Subcutaneous adipose tissue (tissue), 4 donors: ENCODE results near the gene BICD1. TPM values are rescaled to one million over a fixed set of nuclear protein-coding genes. Genes with fewer than 3 reads are reported as not detected.

Experiments used
- total RNA-seq, 4 donors: library from RNA; depleted of rRNA; stranded (reverse); fragments of >200 nt; gene quantifications; one replicate each; pipeline ENCODE4 v1.1.0, GENCODE V29; 2016
- TF ChIP-seq, protein P1 (sequence below): fragments of 450-650 bp; IDR thresholded peaks from one replicate; pipeline ENCODE4 v1.5.1; 2016; ENCODE audit warnings: low read depth, mild to moderate bottlenecking, control low read depth, antibody characterized with exemption, moderate library complexity

BICD1 gene
- total RNA-seq, 4 donors from 2014 or later: 8.2 to 9.6 (median 9.2) TPM

DNA sequence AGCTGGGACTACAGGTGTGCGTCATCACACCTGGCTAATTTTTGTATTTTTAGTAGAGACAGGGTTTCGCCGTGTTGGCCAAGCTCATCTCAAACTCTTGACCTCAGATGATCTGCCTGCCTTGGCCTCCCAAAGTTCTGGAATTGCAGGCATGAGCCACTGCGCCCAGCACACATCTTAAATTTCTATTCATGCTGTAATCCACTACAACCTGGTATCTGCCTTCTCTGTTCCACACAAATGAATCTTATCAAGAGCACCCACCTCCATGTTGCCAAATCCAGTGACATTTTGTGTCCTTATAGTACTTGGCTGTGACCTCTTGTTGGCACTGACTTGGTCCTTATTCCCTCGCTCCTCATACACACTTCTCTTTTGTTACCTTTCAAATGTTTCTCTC lies 5.8 kb upstream of the BICD1 start:
- TF ChIP-seq, protein P1, sequence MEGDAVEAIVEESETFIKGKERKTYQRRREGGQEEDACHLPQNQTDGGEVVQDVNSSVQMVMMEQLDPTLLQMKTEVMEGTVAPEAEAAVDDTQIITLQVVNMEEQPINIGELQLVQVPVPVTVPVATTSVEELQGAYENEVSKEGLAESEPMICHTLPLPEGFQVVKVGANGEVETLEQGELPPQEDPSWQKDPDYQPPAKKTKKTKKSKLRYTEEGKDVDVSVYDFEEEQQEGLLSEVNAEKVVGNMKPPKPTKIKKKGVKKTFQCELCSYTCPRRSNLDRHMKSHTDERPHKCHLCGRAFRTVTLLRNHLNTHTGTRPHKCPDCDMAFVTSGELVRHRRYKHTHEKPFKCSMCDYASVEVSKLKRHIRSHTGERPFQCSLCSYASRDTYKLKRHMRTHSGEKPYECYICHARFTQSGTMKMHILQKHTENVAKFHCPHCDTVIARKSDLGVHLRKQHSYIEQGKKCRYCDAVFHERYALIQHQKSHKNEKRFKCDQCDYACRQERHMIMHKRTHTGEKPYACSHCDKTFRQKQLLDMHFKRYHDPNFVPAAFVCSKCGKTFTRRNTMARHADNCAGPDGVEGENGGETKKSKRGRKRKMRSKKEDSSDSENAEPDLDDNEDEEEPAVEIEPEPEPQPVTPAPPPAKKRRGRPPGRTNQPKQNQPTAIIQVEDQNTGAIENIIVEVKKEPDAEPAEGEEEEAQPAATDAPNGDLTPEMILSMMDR: no peak

DNA sequence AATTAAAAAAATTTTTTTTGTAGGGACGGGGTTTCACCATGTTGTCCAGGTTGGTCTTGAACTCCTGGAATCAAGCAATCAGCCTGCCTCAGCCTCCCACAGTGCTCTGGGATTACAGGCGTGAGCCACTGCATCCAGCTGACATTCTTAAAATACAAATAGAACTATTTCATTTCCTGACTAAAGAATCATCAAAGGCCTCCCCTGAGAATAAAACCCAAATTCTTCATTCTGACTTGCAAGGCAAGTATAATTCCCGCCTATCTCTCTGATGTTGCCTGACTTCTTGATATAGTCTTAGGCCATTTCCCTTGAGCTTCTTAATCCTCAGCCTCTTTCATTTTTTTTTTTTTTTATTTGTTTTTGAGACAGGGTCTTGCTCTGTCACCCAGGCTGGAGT lies 4.4 kb upstream of the BICD1 start:
- TF ChIP-seq, protein P1: no peak

DNA sequence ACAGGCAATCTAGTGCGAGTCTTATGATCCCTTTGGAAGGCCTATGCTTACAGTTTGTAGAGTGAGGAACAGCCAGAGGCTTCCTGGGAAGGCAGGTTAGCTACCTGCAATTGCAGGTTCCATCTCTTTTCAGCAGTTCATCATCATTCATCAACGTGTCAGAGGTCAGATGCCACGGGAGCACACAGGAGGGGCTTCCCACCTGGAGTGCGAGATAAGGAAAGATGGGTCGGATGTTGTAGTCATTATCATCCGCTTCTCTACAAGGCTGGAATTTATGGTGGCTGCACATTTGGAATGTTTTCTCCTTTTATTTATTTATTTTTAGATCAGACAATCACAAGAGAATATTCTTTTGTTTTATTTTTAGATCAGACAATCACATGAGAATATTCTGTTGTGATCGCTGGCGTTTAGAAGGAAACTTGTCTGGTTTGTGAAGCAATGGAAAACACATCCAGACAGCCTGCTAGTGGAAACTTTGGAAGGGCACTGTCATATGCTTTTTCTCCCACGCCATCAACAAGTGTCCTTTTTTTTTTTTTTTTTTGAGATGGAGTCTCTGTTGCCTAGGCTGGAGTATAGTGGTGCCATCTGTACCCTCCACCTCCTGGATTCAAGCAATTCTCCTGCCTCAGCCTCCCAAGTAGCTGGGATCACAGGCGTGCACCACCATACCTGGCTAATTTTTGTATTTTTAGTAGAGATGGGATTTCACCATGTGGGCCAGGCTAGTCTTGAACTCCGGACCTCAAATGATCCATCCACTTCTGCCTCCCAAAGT lies 1.9 kb upstream of the BICD1 start:
- TF ChIP-seq, protein P1: no peak

DNA sequence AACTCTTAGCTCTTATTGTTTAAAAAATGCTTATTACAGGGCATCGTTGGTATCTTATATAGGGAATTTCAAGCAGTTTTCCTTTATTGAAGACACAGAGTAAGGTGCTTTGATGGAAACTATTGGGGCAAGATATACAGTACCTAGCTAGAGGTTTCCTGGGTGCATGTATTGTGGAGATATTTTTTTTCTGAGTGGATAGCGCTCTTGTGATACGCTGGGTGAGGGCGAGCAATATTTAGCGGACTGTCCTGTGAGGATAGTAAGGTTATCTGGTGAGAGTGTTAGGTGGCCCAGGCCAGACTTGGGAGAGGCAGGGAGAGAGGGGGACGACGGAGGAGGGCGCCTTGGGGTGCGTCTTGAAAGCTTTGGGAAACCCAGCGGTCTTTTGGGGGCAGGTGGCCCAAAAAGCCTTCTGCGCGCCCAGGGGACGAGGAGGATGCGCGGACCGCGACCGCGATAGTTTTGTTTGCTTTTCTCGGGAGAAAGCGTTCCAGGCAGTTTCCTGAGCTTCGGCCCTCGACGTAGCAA lies 596 bp upstream of the BICD1 start:
- TF ChIP-seq, protein P1: no peak

DNA sequence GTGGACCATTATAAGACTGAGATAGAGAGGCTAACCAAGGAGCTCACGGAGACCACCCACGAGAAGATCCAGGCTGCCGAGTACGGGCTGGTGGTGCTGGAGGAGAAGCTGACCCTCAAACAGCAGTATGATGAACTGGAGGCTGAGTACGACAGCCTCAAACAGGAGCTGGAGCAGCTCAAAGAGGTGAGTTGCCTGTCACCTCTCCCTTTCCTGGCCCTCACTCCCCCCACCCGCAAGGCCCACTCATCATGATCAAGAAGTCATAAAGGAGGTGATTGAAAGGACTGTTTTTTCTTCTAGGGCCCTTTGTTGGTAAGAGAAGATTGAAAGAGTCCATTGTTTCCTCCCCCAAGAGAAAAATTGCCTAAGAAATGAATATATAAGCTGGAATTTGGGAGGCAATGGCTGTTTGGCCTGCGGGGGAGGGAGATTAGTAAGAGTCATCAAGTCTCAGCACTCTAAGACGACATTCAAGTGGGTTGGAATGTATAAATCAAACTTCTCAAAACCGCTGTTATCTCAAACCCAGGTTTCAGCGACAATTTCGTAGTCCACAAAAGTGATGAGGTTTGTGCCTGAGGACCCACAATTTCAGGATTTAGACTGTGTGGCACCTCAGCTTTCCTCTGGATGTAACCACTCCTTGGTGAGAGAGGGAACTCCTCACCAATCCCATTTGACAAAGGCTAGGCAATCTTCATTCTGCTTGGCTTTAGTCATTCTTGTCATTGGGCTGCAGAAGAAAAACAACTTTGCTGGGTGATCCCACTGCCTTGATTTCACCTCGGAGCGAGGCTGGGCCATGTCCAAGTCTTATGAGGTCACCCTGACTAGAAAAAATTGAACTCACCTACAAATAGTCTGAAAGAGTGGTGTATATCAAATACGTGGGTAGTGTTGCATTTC lies 966 bp downstream of the BICD1 start:
- TF ChIP-seq, protein P1: no peak

DNA sequence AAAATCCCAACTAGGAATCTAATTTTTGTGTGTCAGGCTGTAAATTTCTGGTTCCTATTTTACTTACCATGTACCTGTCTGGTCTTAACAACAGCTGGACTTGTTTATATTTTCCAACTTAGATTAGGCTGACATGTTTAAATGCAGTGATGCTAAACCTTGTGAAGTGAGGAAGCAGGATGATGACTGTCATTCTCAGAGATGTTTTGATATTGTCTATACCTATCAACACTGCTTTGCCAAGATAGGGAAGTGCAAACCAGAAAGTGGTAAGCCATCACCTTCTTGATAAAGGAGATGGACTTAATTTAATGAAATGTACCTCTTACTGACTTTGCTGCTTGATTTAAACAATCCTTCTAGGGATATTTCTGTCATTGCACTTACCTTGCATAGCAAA lies 2.1 kb downstream of the BICD1 start:
- TF ChIP-seq, protein P1: no peak

DNA sequence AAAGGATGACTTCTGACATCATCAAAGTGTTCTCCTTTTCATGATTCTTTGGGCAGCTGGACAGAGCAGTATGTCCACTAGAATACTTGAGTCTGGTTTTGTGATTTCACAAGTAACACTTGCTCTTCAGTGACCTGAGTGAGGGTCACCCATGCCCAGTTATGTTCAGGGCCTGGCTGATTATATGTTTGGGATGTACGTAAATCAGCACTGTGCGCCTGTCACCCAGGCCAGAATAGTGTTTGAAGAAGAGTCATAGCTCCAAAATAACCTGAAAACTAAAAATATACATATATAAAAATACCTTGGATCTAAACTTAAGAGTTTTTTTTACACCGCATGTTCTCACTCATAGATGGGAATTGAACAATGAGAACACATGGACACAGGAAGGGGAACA lies 3.8 kb downstream of the BICD1 start:
- TF ChIP-seq, protein P1: no peak
